Measurements from ENCODE around the gene ADARB1.

- TF ChIP-seq, protein P1, sequence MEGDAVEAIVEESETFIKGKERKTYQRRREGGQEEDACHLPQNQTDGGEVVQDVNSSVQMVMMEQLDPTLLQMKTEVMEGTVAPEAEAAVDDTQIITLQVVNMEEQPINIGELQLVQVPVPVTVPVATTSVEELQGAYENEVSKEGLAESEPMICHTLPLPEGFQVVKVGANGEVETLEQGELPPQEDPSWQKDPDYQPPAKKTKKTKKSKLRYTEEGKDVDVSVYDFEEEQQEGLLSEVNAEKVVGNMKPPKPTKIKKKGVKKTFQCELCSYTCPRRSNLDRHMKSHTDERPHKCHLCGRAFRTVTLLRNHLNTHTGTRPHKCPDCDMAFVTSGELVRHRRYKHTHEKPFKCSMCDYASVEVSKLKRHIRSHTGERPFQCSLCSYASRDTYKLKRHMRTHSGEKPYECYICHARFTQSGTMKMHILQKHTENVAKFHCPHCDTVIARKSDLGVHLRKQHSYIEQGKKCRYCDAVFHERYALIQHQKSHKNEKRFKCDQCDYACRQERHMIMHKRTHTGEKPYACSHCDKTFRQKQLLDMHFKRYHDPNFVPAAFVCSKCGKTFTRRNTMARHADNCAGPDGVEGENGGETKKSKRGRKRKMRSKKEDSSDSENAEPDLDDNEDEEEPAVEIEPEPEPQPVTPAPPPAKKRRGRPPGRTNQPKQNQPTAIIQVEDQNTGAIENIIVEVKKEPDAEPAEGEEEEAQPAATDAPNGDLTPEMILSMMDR (IDR thresholded peaks at IDR 0.05) = no peak
- TF ChIP-seq POLR2AphosphoS5 (IDR thresholded peaks at IDR 0.05) = no peak
Measured at GRCh38 chr21:45264912-45265515, 190.6 kb downstream of the ADARB1 start.

All from stomach (tissue), 4 donors.